VCaP (cell line): ENCODE measurements around the gene C1QTNF3.

ENCODE experiments used
- H3K27ac ChIP-seq: fragments of 450-650 bp; 2 replicates; pipeline ENCODE4 v1.5.1; 2017
- TF ChIP-seq, protein P1 (sequence below): fragments of 450-650 bp; conservative IDR thresholded peaks from 2 replicates; pipeline ENCODE4 v1.5.1; 2017; ENCODE audit warnings: mild to moderate bottlenecking, moderate library complexity

Gene C1QTNF3

DNA sequence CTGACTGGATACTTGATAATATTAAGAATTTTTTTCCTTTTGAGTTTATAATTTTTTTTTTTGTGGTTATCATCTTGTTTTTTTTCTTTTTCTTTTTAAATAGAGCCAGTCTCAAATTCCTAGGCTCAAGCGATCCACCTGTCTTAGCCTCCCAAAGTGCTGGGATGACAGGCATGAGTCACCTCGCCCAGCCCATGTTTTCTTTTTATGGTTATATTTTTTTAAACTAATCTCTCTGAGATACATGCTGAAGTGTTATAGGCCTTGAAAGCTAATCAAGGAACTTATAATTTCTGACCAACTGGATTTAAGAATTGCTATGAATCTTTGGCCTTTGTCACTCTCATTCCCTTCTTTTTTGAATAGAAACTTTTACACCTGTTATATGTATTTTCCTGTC, 28.4 kb downstream of the C1QTNF3 start:
- H3K27ac ChIP-seq = no peak overlapping the region
- TF ChIP-seq, protein P1, sequence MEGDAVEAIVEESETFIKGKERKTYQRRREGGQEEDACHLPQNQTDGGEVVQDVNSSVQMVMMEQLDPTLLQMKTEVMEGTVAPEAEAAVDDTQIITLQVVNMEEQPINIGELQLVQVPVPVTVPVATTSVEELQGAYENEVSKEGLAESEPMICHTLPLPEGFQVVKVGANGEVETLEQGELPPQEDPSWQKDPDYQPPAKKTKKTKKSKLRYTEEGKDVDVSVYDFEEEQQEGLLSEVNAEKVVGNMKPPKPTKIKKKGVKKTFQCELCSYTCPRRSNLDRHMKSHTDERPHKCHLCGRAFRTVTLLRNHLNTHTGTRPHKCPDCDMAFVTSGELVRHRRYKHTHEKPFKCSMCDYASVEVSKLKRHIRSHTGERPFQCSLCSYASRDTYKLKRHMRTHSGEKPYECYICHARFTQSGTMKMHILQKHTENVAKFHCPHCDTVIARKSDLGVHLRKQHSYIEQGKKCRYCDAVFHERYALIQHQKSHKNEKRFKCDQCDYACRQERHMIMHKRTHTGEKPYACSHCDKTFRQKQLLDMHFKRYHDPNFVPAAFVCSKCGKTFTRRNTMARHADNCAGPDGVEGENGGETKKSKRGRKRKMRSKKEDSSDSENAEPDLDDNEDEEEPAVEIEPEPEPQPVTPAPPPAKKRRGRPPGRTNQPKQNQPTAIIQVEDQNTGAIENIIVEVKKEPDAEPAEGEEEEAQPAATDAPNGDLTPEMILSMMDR = no peak

GRCh38 chr5:34013547-34013946, 29.5 kb downstream of the C1QTNF3 start:
- H3K27ac ChIP-seq = no peak overlapping the region
- TF ChIP-seq, protein P1 = no peak

GRCh38 chr5:34012791-34013190, 30.2 kb downstream of the C1QTNF3 start:
- TF ChIP-seq, protein P1 = no peak

GRCh38 chr5:34011536-34011935, 31.5 kb downstream of the C1QTNF3 start:
- H3K27ac ChIP-seq = no peak overlapping the region
- TF ChIP-seq, protein P1 = no peak

More at GRCh38 chr5:34012791-34013190, 30.2 kb downstream of the C1QTNF3 start:
- no peak overlapping the region for H3K27ac ChIP-seq

DNA sequence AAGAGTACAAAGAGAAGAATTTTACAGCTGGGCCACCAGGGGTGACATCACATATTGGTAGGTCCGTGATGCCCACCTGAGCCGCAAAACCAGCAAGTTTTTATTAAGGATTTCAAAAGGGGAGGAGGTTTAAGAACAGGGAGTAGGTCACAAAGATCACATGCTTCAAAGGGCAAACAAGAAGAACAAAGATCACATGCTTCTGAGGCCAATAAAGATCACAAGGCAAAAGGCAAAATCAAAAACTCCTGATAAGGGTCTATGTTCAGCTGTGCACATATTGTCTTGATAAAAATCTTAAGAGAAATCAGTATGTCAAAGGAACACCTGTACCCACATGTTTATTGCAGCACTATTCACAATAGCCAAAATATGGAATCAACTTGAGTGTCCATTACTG, 32.9 kb downstream of the C1QTNF3 start:
- peak overlapping the region; percentile 97 for H3K27ac ChIP-seq

GRCh38 chr5:34009610-34010009, 33.4 kb downstream of the C1QTNF3 start:
- TF ChIP-seq, protein P1 = no peak
- H3K27ac ChIP-seq = peak overlapping the region; percentile 97

- TF ChIP-seq, protein P1 = no peak
- H3K27ac ChIP-seq = peak overlapping the region; percentile 97
Observed at GRCh38 chr5:34008802-34009201, 34.2 kb downstream of the C1QTNF3 start.

DNA sequence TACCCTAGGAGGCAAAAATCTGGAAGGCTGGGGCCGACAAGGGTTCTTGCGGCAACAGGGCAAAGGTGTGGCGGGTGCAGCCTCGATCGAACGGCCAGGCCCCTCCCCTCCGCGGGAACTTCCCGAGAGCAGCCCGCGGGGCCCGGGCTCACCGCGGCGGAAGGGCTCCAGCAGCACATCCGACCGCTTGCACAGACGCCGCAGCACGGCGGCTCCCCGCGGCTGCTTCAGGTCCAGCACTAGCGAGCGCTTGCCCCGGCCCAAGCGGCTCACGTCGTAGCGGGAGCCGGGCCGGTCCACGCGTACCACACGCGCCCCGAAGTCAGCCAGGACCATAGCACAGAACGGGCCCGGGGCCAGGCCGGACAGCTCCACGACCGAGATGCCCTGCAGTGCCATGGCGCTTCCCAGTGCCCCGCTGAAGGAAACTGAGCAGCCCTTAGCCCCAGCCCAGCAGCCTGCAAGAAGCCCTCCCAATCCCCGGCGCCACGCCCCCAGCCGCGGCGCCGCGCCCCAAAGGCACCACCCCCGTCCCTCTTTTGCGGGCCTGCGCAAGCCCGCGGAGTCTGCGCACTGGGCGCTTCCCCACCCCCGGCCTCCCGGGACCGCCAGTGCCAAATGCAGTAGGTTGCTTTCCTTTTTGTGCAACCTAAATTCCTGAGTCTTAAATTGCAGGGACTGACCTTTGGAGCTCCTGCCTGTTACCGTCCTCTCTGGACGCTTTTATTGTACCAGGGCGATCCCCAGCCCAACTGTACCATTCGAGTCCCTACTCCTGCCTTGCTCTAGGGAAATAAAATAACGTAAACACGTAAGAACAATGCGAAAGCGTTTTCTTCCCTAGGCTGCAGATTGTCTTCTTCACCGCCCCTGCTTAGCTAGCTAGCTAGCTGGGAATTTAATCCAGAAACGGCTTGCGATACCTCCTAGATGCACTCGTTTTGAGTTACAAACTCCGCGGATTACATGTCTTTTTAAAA, 35.1 kb downstream of the C1QTNF3 start, which contains the start of gene AMACR:
Gene AMACR, minus strand, starts transcription at position 430 of the 980 bp plus-strand sequence. Its CDS starts 31 bp downstream, at position 399.
- peak within 1 kb of the TSS; percentile 97 for H3K27ac ChIP-seq
- TF ChIP-seq, protein P1 = 0 out of 2 replicates have a peak, but pooled peaks have one; percentile 8
